HepG2 (cell line): ENCODE results near the gene IFT27. TPM values are rescaled to one million over a fixed set of nuclear protein-coding genes. Genes with fewer than 3 reads are reported as not detected.

ENCODE experiments used
- ATAC-seq: fragments of 200-7000 bp; cut with Tn5 transposase; 3 replicates; pipeline ENCODE4 v1.9.1; 2020; ENCODE audit warnings: mild to moderate bottlenecking, moderate library complexity
- BruUV-seq: library from RNA; stranded (reverse); fragments of 400-500 nt; replicated peaks from 2 replicates; lab custom pipeline; 2021; lab: Mats Ljungman, UMichigan
- CTCF ChIA-PET: fragments of 300-600 bp; formaldehyde crosslinking; extraction: SDS; loops from one replicate; lab custom pipeline; 2021; ENCODE audit warnings: low total read pairs, inconsistent platforms, low intra/inter-chr PET ratio; lab: Yijun Ruan, JAX
- POLR2A ChIA-PET: fragments of 350-600 bp; sonication (Branson Sonifier 250); formaldehyde crosslinking; loops from one replicate; lab custom pipeline; 2020; ENCODE audit warnings: antibody characterized with exemption, inconsistent platforms; lab: Yijun Ruan, JAX
- DNase-seq: peaks from one replicate; pipeline ENCODE4 v3.0.0-alpha.2; 2015; ENCODE audit warnings: low spot score
- FAIRE-seq: peaks from 3 replicates; lab custom pipeline; 2011; peaks lifted over from hg19 to GRCh38; lab: Jason Lieb, UNC
- H2AFZ ChIP-seq: one replicate; pipeline ENCODE4 v1.6.1; 2011; ENCODE audit warnings: low read length, inconsistent platforms
- H3K27ac ChIP-seq: fragments of 300-600 bp; 3 replicates; pipeline ENCODE4 v1.8.0; 2011; ENCODE audit warnings: mixed run types, mild to moderate bottlenecking, mixed read lengths, low read length, inconsistent platforms; ENCODE audit not compliant: insufficient read depth; ENCODE audit errors: extremely low read length
- H3K27me3 ChIP-seq, 2 experiments: fragments of 200-600 bp in 1 of 2; 2 replicates in 1 of 2; 3 replicates in 1 of 2; pipeline versions ENCODE4 v1.6.0 to v1.8.0; 2011; ENCODE audit warnings: low read length in 2 of 2, mild to moderate bottlenecking in 2 of 2, moderate library complexity in 2 of 2, inconsistent platforms in 1 of 2; ENCODE audit not compliant: insufficient read depth in 2 of 2, control insufficient read depth in 1 of 2
- H3K36me3 ChIP-seq, 2 experiments: fragments of 200-600 bp in 1 of 2; replicated peaks in 1 of 2; 2 replicates in 1 of 2; 3 replicates in 1 of 2; pipeline versions ENCODE4 v1.5.1 to v1.8.0; 2011; ENCODE audit warnings: low read length in 2 of 2, inconsistent platforms in 1 of 2; ENCODE audit not compliant: insufficient read depth in 2 of 2, control insufficient read depth in 1 of 2
- H3K4me1 ChIP-seq: 2 replicates; pipeline ENCODE4 v1.5.1; 2012; ENCODE audit warnings: low read length, inconsistent platforms; ENCODE audit not compliant: insufficient read depth
- H3K4me2 ChIP-seq: 2 replicates; pipeline ENCODE4 v1.6.0; 2011; ENCODE audit warnings: low read depth, low read length, inconsistent platforms
- H3K4me3 ChIP-seq, 3 experiments: fragments of 200-600 bp in 1 of 3; sonication (generic), shearing (Covaris generic) in 1 of 3; replicated peaks in 1 of 3; 2 replicates each; pipeline ENCODE4 v1.5.1; 2011 to 2016; ENCODE audit warnings: low read length in 3 of 3, inconsistent platforms in 2 of 3, low read depth in 2 of 3, mild to moderate bottlenecking in 2 of 3, control low read depth in 1 of 3, mixed read lengths in 1 of 3; ENCODE audit not compliant: insufficient read depth in 1 of 3
- H3K79me2 ChIP-seq: one replicate; pipeline ENCODE4 v1.6.1; 2011; ENCODE audit warnings: low read length, inconsistent platforms; ENCODE audit not compliant: insufficient read depth
- H3K9ac ChIP-seq: 2 replicates; pipeline ENCODE4 v1.6.0; 2011; ENCODE audit warnings: mild to moderate bottlenecking, low read depth, low read length, inconsistent platforms; ENCODE audit not compliant: insufficient read depth
- H3K9me3 ChIP-seq: 2 replicates; pipeline ENCODE4 v1.5.1; 2012; ENCODE audit warnings: mild to moderate bottlenecking, low read length
- H4K20me1 ChIP-seq: 2 replicates; pipeline ENCODE4 v1.6.0; 2011; ENCODE audit warnings: inconsistent platforms, mild to moderate bottlenecking, low read length, moderate library complexity; ENCODE audit not compliant: insufficient read depth
- DPF2 ChIP-seq: sonication (generic); formaldehyde crosslinking; IDR thresholded peaks from 2 replicates; pipeline ENCODE4 v1.4.0; 2020; ENCODE audit warnings: mild to moderate bottlenecking, low read depth, missing genetic modification reagents, borderline replicate concordance
- KDM6A ChIP-seq: IDR thresholded peaks from 2 replicates; pipeline ENCODE4 v1.6.1; 2016; ENCODE audit warnings: low read depth
- NR2F6 ChIP-seq, 2 experiments: IDR thresholded peaks; 2 replicates each; pipeline ENCODE4 v1.6.1; 2016; ENCODE audit warnings: antibody characterized with exemption in 1 of 2, mild to moderate bottlenecking in 1 of 2
- PAX8 ChIP-seq: sonication (generic); formaldehyde crosslinking; IDR thresholded peaks from 2 replicates; pipeline ENCODE4 v1.8.0; 2022; ENCODE audit warnings: mild to moderate bottlenecking, missing genetic modification reagents, borderline replicate concordance
- PHF20 ChIP-seq: sonication (generic); formaldehyde crosslinking; IDR thresholded peaks from 2 replicates; pipeline ENCODE4 v1.5.0; 2020; ENCODE audit warnings: mild to moderate bottlenecking, missing genetic modification reagents
- ZNF629 ChIP-seq: sonication (generic); formaldehyde crosslinking; conservative IDR thresholded peaks from 2 replicates; pipeline ENCODE4 v1.5.0; 2020; ENCODE audit warnings: missing genetic modification reagents
- WGBS: methylation state at CpG from one replicate; pipeline ENCODE4 v1.1.6; 2017; ENCODE audit warnings: low lambda C conversion rate; 5-methylcytosine and 5-hydroxymethylcytosine counted together
- in situ Hi-C: cut with HindIII; loops from 2 replicates; pipeline ENCODE4 v1.10.0; 2017; ENCODE audit warnings: low pct_unique_long_range_greater_than_20kb; ENCODE audit not compliant: extremely low pct_ligation_motif_present
- intact Hi-C: fragments of 100-400 bp; cut with micrococcal nuclease; formaldehyde crosslinking; loops from one replicate; pipeline ENCODE4 v1.10.0; 2022; ENCODE audit not compliant: unreplicated experiment
- polyA plus RNA-seq, 8 experiments: library from polyadenylated mRNA; depleted of rRNA in 3 of 8; stranded (reverse) in 7 of 8; unstranded in 1 of 8; fragments of >200 nt; fragmentation: Illumina TruSeq in 4 of 8; extraction: Trizol in 4 of 8; gene quantifications; 2 replicates each; pipeline versions ENCODE4 v1.2.1 to v1.2.3, GENCODE V29; 2011 to 2016; ENCODE audit warnings: low read depth in 4 of 8, missing spikeins in 1 of 8, mixed read lengths in 1 of 8; ENCODE audit not compliant: insufficient read depth in 1 of 8
- total RNA-seq, 5 experiments: library from RNA; depleted of rRNA; stranded (reverse); fragments of >200 nt; fragmentation: Illumina TruSeq; extraction: Trizol; gene quantifications; 2 replicates each; pipeline ENCODE4 v1.2.3, GENCODE V29; 2016; ENCODE audit warnings: low read depth in 1 of 5
- TF ChIP-seq, protein P1 (sequence below): sonication (generic); formaldehyde crosslinking; IDR thresholded peaks from 2 replicates; pipeline ENCODE4 v1.4.0; 2020; ENCODE audit warnings: missing genetic modification reagents, low read depth, mild to moderate bottlenecking, borderline replicate concordance

Gene IFT27
- total and polyA plus RNA-seq, 2 of the 13 experiments (the other 11 are each of a cell fraction or from before 2014, with no cell fraction given), result 0.25 to 0.33 TPM

DNA sequence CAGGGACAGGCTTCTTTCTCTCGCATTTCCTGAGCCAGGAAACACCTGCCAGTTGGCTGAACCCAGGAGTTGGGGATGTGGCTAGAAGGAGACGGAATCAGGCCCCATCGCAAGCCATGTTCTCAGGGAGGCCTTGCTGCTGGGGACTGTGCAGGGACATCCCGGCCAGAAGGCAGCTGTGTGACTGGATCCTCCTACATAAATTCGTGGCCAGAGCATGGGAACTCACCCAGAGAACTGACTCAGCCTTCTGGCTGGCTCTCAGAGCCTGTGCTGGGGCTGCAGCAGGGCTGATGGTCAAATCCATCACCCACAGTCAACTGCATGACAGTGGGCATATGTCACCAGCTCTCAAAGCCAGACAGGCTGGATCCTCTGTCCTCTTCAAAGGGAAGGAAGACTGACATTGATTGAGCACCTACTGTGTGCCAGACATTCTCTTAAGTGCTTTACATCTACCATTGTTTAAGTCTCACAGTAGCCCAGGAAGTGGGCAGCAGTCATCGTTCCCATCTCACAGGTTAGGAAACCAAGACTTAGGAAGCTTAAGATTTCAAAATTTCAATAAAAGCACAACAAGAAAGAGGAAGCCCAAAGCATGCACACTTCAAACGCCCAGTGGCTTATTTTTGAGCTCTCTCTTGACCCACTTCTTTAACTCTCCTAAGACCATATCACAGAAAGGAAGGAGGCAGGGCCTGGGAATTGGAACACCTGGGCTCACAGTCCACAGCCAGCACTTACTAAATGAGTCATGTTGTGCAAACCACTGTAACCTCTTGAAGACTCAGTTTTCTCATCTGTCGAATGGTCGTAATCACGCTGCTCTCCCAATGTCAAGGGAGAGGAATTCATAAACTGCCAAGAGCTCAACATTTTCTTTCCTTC is 41.5 kb downstream of the IFT27 start:
- Histone ChIP-seq H3K4me1 (no peaks in the 10 kb centered on the region), H3K9ac (no peak overlapping the region), H2AFZ (no peak overlapping the region), H3K36me3 (no peaks in the 10 kb centered on the region), H3K9me3 (no peaks in the 10 kb centered on the region)
- DNase-seq, result no peak
- FAIRE-seq, result no peak
- ATAC-seq, result no peak
- CTCF ChIA-PET, result no interaction called here
- POLR2A ChIA-PET, result no interaction called here
- in situ Hi-C loops, result no loop called here
- no TSS peak for BruUV-seq
- TF ChIP-seq, protein P1, sequence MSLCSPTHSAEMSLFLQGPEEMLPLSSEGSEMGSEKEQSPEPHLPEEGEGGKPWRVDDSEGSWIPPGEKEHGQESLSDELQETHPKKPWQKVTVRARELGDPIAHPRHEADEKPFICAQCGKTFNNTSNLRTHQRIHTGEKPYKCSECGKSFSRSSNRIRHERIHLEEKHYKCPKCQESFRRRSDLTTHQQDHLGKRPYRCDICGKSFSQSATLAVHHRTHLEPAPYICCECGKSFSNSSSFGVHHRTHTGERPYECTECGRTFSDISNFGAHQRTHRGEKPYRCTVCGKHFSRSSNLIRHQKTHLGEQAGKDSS (CRISPR knock-in tag), result no peak
- no peak for TF ChIP-seq PAX8
- TF ChIP-seq PHF20, result no peak
- TF ChIP-seq KDM6A (CRISPR knock-in tag), result no peak
- 0 out of 2 replicates have a peak, but pooled peaks have one; percentile 19 for TF ChIP-seq ZNF629
- TF ChIP-seq, all 625 proteins: peak for 1
- no peak overlapping the region for H3K4me2 ChIP-seq
- no peak overlapping the region for H3K27ac ChIP-seq
- intact Hi-C loops, result no loop called here
- no peaks in the 10 kb centered on the region for H4K20me1 ChIP-seq
- H3K79me2 ChIP-seq, result no peaks in the 10 kb centered on the region
- WGBS, result 42% methylated on average over 7 of the region's 10 CpGs
- no peak overlapping the region for H3K4me3 ChIP-seq
- H3K27me3 ChIP-seq, result peaks cover 3% of the 10 kb centered on the region in 2 experiments; a peak in 3 of 5 replicates

DNA sequence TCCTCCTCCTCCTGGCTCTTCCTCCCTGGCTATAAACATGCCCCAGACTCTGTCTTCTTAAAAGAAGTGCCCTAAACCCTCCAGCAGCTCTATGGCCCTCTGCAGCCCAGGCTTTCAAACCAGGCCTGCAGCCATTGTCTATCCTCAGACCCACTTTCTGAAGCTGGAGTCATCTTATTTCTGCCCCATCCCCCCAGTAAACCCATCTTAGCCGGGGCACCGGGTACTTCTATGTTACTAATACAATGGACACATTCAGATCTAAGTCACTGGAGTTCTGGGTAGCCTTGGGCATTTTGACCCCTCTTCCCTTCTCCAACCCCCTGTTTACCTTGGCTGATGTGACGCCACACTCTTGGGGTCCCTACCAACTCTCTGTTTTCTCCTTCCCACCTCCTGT is 42.6 kb downstream of the IFT27 start:
- no peak for ATAC-seq
- H3K27me3 ChIP-seq, result peaks cover 3% of the 10 kb centered on the region in 2 experiments; a peak in 3 of 5 replicates
- no peak overlapping the region for H3K9ac ChIP-seq
- CTCF ChIA-PET, result no interaction called here
- no peak for FAIRE-seq
- no peak for DNase-seq
- H3K9me3 ChIP-seq, result no peaks in the 10 kb centered on the region
- H2AFZ ChIP-seq, result no peak overlapping the region
- TF ChIP-seq DPF2 (CRISPR knock-in tag), result no peak
- no peak for TF ChIP-seq NR2F6 (IDR thresholded peaks at IDR 0.05)
- no peak for TF ChIP-seq NR2F6 (CRISPR knock-in tag; IDR thresholded peaks at IDR 0.05)
- TF ChIP-seq, all 625 proteins: peak for 0
- Histone ChIP-seq H3K27ac (no peak overlapping the region), H3K79me2 (no peaks in the 10 kb centered on the region), H4K20me1 (no peaks in the 10 kb centered on the region), H3K4me2 (no peak overlapping the region), H3K36me3 (no peaks in the 10 kb centered on the region), H3K4me3 (no peak overlapping the region), H3K4me1 (no peaks in the 10 kb centered on the region)
- 0% methylated on average over 3 of the region's 3 CpGs for WGBS
- in situ Hi-C loops (no loop called here), intact Hi-C loops (no loop called here)
- POLR2A ChIA-PET, result no interaction called here
- BruUV-seq, result no TSS peak
